ENCODE data around the gene SERINC2.

DNA sequence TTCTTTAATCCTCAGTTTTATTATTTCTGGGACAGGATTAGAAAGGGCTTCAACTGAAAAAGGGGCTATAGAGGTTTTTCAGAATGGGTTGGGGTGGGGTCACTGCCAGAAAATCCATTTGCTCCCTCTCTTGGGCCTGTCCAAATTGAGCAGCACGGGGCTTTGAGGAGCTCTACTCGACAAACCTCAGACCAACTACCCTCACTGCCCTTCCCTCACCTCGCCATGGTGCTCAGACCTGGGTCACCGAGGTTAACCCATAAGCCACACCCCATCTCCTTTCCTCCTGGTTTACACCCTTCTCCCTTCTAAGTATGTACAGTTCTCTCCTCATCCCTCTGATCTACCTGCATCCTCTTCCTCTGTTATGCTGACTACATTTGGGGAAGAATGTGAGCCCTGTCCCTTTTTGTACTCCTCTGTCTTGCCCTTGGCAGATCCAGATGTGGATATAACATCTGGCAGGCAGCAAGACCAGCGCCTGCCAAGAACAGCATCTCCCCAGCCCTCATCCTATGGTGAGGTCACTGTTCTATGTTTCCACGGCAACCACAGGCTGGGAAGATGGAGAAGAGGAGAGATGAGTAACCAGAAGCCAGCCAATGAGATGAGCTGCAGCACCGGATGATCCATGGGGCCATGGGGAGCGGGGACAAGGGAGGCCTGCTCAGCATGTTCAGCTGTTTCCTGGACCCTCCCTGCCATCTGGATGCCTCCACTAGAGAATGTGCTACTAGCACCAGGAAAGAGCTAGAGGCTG is 36.5 kb upstream of the SERINC2 start:
- TF ChIP-seq ZNF671 (CRISPR knock-in tag; IDR thresholded peaks at IDR 0.05) (no peak), TEAD4 (CRISPR knock-in tag; IDR thresholded peaks at IDR 0.05) (no peak), NFE2L1 (CRISPR knock-in tag; IDR thresholded peaks at IDR 0.05) (no peak), OVOL2 (CRISPR knock-in tag; IDR thresholded peaks at IDR 0.05; ENCODE audit: borderline replicate concordance) (no peak)
- TF ChIP-seq, protein P1, sequence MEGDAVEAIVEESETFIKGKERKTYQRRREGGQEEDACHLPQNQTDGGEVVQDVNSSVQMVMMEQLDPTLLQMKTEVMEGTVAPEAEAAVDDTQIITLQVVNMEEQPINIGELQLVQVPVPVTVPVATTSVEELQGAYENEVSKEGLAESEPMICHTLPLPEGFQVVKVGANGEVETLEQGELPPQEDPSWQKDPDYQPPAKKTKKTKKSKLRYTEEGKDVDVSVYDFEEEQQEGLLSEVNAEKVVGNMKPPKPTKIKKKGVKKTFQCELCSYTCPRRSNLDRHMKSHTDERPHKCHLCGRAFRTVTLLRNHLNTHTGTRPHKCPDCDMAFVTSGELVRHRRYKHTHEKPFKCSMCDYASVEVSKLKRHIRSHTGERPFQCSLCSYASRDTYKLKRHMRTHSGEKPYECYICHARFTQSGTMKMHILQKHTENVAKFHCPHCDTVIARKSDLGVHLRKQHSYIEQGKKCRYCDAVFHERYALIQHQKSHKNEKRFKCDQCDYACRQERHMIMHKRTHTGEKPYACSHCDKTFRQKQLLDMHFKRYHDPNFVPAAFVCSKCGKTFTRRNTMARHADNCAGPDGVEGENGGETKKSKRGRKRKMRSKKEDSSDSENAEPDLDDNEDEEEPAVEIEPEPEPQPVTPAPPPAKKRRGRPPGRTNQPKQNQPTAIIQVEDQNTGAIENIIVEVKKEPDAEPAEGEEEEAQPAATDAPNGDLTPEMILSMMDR (IDR thresholded peaks at IDR 0.05) = no peak
- TF ChIP-seq, protein P2, sequence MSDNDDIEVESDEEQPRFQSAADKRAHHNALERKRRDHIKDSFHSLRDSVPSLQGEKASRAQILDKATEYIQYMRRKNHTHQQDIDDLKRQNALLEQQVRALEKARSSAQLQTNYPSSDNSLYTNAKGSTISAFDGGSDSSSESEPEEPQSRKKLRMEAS (CRISPR knock-in tag; IDR thresholded peaks at IDR 0.05) = no peak
- TF ChIP-seq, protein P3, sequence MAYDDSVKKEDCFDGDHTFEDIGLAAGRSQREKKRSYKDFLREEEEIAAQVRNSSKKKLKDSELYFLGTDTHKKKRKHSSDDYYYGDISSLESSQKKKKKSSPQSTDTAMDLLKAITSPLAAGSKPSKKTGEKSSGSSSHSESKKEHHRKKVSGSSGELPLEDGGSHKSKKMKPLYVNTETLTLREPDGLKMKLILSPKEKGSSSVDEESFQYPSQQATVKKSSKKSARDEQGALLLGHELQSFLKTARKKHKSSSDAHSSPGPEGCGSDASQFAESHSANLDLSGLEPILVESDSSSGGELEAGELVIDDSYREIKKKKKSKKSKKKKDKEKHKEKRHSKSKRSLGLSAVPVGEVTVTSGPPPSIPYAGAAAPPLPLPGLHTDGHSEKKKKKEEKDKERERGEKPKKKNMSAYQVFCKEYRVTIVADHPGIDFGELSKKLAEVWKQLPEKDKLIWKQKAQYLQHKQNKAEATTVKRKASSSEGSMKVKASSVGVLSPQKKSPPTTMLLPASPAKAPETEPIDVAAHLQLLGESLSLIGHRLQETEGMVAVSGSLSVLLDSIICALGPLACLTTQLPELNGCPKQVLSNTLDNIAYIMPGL (CRISPR knock-in tag; IDR thresholded peaks at IDR 0.05) = no peak
